ENCODE measurements around the gene CEP68. TPM values are rescaled to one million over a fixed set of nuclear protein-coding genes. Genes with fewer than 3 reads are reported as not detected.

CEP68 gene
- total RNA-seq, 1 donor from 2014 or later, result 16.4 TPM

- DNase-seq (ENCODE audit: low read depth, low spot score), result no peak
Measured at GRCh38 chr2:65055422-65056214, 598 bp upstream of the CEP68 start.

GRCh38 chr2:65057054-65057375 is 799 bp downstream of the CEP68 start:
- DNase-seq (ENCODE audit: low read depth, low spot score), result no peak

GRCh38 chr2:65057391-65058052 is 1.3 kb downstream of the CEP68 start:
- peak; percentile 63 for DNase-seq (ENCODE audit: low read depth, low spot score)

- DNase-seq (ENCODE audit: low read depth, low spot score), result peak; percentile 62
Measured at GRCh38 chr2:65059071-65059470, 2.9 kb downstream of the CEP68 start.

GRCh38 chr2:65061146-65061909 is 5.1 kb downstream of the CEP68 start:
- no peak for DNase-seq (ENCODE audit: low read depth, low spot score)

- DNase-seq (ENCODE audit: low read depth, low spot score), result no peak
Measured at GRCh38 chr2:65061910-65062339, 5.7 kb downstream of the CEP68 start.

- DNase-seq (ENCODE audit: low read depth, low spot score), result no peak
Measured at GRCh38 chr2:65062843-65063825, 6.9 kb downstream of the CEP68 start.

GRCh38 chr2:65064728-65065552 is 8.7 kb downstream of the CEP68 start:
- peak; percentile 73 for DNase-seq (ENCODE audit: low read depth, low spot score)

- DNase-seq (ENCODE audit: low read depth, low spot score), result no peak
Measured at GRCh38 chr2:65067806-65068553, 11.8 kb downstream of the CEP68 start.

GRCh38 chr2:65069439-65069824 is 13.2 kb downstream of the CEP68 start:
- no peak for DNase-seq (ENCODE audit: low read depth, low spot score)

- DNase-seq (ENCODE audit: low read depth, low spot score), result no peak
Measured at GRCh38 chr2:65070172-65070830, 14.1 kb downstream of the CEP68 start.

GRCh38 chr2:65070856-65071255 is 14.6 kb downstream of the CEP68 start:
- no peak for DNase-seq (ENCODE audit: low read depth, low spot score)

GRCh38 chr2:65071499-65072180 is 15.4 kb downstream of the CEP68 start:
- DNase-seq (ENCODE audit: low read depth, low spot score), result no peak

GRCh38 chr2:65072181-65072970 is 16.2 kb downstream of the CEP68 start:
- DNase-seq (ENCODE audit: low read depth, low spot score), result no peak

- no peak for DNase-seq (ENCODE audit: low read depth, low spot score)
Measured at GRCh38 chr2:65073879-65074565, 17.8 kb downstream of the CEP68 start.

GRCh38 chr2:65075176-65075575 is 19.0 kb downstream of the CEP68 start:
- no peak for DNase-seq (ENCODE audit: low read depth, low spot score)
